Fibroblast of pulmonary artery (primary cell): Measurements from ENCODE around the gene LASP1.
A peak's percentile ranks its signal among the peaks of the same experiment; 100 is the strongest.

Experiments used
- DNase-seq: peaks from one replicate; pipeline ENCODE4 v3.0.0-alpha.2; 2010; ENCODE audit warnings: low read depth
- H3K4me3 ChIP-seq: replicated peaks from 2 replicates; pipeline ENCODE4 v1.5.1; 2011; ENCODE audit warnings: low read depth, mild to moderate bottlenecking, control low read depth, low read length, moderate library complexity
- CTCF ChIP-seq: IDR thresholded peaks from 2 replicates; pipeline ENCODE4 v1.5.1; 2011; ENCODE audit warnings: mild to moderate bottlenecking, control low read depth, low read length, inconsistent platforms; ENCODE audit errors: missing control alignments

The LASP1 gene

GRCh38 chr17:38871247-38872015 lies 1.6 kb downstream of the LASP1 start:
- H3K4me3 ChIP-seq, result peak overlapping the region; percentile 98
- peak; percentile 71 for DNase-seq
- no peak for TF ChIP-seq CTCF

GRCh38 chr17:38872027-38872511 lies 2.2 kb downstream of the LASP1 start:
- no peak for DNase-seq
- no peak for TF ChIP-seq CTCF
- peak overlapping the region; percentile 98 for H3K4me3 ChIP-seq

GRCh38 chr17:38872671-38873385 lies 3.0 kb downstream of the LASP1 start:
- H3K4me3 ChIP-seq, result peak overlapping the region; percentile 98
- TF ChIP-seq CTCF, result no peak
- DNase-seq, result no peak

- no peak for TF ChIP-seq CTCF
- no peak for DNase-seq
- H3K4me3 ChIP-seq, result no peak overlapping the region
These were observed 4.0 kb downstream of the LASP1 start for GRCh38 chr17:38873640-38874380.

- TF ChIP-seq CTCF, result no peak
- peak overlapping the region; percentile 19 for H3K4me3 ChIP-seq
- DNase-seq, result no peak
These were observed 4.9 kb downstream of the LASP1 start for GRCh38 chr17:38874505-38875400.

- no peak for DNase-seq
- H3K4me3 ChIP-seq, result peak overlapping the region; percentile 19
- no peak for TF ChIP-seq CTCF
These were observed 5.7 kb downstream of the LASP1 start for GRCh38 chr17:38875477-38876075.
